HL-60 (cell line): ENCODE measurements around the gene TMEM273.

ENCODE experiments used
- DNase-seq, 2 experiments: peaks; one replicate each; pipeline ENCODE4 v3.0.0-alpha.2; 2010 to 2020; ENCODE audit warnings: low read depth in 1 of 2, low spot score in 1 of 2
- H3K27ac ChIP-seq: fragments of 250-450 bp; sonication (Bioruptor Pico); replicated peaks from 2 replicates; pipeline ENCODE4 v1.5.1; 2020; ENCODE audit warnings: mild to moderate bottlenecking, moderate library complexity
- H3K27me3 ChIP-seq: fragments of 250-450 bp; sonication (Bioruptor Pico); 2 replicates; pipeline ENCODE4 v1.5.1; 2021; ENCODE audit warnings: mild to moderate bottlenecking, moderate library complexity; ENCODE audit not compliant: insufficient read depth, poor library complexity, severe bottlenecking
- H3K4me3 ChIP-seq: replicated peaks from 2 replicates; pipeline ENCODE4 v1.5.1; 2011; ENCODE audit warnings: mild to moderate bottlenecking, control low read depth, low read length; ENCODE audit not compliant: insufficient read depth
- GABPA ChIP-seq: IDR thresholded peaks from 2 replicates; pipeline ENCODE4 v1.6.1; 2012; ENCODE audit warnings: low read depth
- POLR2AphosphoS5 ChIP-seq: IDR thresholded peaks from 2 replicates; pipeline ENCODE4 v1.6.1; 2012; ENCODE audit warnings: low read depth
- SPI1 ChIP-seq: IDR thresholded peaks from 2 replicates; pipeline ENCODE4 v1.6.1; 2012; ENCODE audit warnings: low read depth, mild to moderate bottlenecking, borderline replicate concordance
- TF ChIP-seq, protein P1 (sequence below): IDR thresholded peaks from 2 replicates; pipeline ENCODE4 v1.6.1; 2012; ENCODE audit warnings: low read depth; ENCODE audit not compliant: insufficient replicate concordance
- TF ChIP-seq, protein P2 (sequence below): IDR thresholded peaks from one replicate; pipeline ENCODE4 v1.5.1; 2011; ENCODE audit warnings: low read length, control low read depth, inconsistent platforms; ENCODE audit not compliant: insufficient read depth

The TMEM273 gene

DNA sequence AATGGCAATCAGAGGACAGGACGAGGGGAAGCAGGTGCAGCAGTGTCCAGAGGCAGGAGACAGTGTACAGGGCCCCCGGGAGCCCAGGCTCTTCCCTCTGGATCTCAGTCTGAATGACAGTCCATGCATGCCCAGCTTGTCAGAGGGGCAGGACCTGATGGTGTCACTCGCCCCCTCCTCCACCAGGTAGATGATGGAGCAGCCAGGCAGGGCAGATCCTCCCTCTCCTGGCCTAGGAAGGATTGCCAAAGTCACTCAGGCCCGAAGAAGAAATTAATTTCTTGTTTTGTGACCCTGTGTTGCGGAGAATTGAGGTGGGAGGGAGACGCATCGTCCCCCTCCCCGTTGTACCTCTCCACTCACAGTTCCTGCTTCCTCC lies 76.9 kb downstream of the TMEM273 start:
- peaks cover 13% of the 10 kb centered on the region for H3K27me3 ChIP-seq
- no peak for DNase-seq
- H3K4me3 ChIP-seq = no peak overlapping the region
- no peak overlapping the region for H3K27ac ChIP-seq
- TF ChIP-seq POLR2AphosphoS5 (no peak), GABPA (no peak), SPI1 (no peak)
- TF ChIP-seq, protein P1, sequence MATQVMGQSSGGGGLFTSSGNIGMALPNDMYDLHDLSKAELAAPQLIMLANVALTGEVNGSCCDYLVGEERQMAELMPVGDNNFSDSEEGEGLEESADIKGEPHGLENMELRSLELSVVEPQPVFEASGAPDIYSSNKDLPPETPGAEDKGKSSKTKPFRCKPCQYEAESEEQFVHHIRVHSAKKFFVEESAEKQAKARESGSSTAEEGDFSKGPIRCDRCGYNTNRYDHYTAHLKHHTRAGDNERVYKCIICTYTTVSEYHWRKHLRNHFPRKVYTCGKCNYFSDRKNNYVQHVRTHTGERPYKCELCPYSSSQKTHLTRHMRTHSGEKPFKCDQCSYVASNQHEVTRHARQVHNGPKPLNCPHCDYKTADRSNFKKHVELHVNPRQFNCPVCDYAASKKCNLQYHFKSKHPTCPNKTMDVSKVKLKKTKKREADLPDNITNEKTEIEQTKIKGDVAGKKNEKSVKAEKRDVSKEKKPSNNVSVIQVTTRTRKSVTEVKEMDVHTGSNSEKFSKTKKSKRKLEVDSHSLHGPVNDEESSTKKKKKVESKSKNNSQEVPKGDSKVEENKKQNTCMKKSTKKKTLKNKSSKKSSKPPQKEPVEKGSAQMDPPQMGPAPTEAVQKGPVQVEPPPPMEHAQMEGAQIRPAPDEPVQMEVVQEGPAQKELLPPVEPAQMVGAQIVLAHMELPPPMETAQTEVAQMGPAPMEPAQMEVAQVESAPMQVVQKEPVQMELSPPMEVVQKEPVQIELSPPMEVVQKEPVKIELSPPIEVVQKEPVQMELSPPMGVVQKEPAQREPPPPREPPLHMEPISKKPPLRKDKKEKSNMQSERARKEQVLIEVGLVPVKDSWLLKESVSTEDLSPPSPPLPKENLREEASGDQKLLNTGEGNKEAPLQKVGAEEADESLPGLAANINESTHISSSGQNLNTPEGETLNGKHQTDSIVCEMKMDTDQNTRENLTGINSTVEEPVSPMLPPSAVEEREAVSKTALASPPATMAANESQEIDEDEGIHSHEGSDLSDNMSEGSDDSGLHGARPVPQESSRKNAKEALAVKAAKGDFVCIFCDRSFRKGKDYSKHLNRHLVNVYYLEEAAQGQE = no peak
- TF ChIP-seq, protein P2, sequence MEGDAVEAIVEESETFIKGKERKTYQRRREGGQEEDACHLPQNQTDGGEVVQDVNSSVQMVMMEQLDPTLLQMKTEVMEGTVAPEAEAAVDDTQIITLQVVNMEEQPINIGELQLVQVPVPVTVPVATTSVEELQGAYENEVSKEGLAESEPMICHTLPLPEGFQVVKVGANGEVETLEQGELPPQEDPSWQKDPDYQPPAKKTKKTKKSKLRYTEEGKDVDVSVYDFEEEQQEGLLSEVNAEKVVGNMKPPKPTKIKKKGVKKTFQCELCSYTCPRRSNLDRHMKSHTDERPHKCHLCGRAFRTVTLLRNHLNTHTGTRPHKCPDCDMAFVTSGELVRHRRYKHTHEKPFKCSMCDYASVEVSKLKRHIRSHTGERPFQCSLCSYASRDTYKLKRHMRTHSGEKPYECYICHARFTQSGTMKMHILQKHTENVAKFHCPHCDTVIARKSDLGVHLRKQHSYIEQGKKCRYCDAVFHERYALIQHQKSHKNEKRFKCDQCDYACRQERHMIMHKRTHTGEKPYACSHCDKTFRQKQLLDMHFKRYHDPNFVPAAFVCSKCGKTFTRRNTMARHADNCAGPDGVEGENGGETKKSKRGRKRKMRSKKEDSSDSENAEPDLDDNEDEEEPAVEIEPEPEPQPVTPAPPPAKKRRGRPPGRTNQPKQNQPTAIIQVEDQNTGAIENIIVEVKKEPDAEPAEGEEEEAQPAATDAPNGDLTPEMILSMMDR = no peak

DNA sequence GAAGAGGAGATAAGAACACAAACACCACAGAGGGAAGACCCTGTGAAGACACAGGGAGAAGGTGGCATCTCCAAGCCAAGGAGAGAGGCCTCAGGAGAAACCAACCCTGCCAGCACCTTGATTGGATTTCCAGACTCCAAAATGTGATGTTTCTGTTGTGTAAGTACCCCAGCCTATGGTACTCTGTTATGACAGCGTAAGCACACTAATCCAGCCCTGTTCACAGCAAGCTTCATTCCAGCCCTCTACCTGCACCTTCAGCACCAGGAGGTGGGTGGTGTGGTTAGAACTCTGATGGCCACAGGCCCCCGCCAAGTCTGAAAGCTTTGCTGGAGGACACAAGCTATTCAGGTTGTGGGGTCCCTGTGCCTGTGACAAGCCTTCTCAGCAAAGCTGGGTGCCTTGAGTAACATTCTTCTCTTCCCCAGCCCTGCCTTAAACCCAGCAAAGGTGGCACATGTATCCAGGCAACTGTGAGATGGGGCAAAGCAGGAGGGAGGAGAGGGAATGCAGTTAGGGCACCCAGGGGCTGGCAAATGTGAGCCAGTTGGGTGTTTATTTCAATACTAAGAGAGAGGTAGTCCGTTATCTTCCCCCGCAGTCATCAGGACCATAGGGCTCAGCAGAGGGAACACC lies 77.4 kb downstream of the TMEM273 start:
- no peak overlapping the region for H3K27ac ChIP-seq
- H3K27me3 ChIP-seq = peaks cover 11% of the 10 kb centered on the region

DNA sequence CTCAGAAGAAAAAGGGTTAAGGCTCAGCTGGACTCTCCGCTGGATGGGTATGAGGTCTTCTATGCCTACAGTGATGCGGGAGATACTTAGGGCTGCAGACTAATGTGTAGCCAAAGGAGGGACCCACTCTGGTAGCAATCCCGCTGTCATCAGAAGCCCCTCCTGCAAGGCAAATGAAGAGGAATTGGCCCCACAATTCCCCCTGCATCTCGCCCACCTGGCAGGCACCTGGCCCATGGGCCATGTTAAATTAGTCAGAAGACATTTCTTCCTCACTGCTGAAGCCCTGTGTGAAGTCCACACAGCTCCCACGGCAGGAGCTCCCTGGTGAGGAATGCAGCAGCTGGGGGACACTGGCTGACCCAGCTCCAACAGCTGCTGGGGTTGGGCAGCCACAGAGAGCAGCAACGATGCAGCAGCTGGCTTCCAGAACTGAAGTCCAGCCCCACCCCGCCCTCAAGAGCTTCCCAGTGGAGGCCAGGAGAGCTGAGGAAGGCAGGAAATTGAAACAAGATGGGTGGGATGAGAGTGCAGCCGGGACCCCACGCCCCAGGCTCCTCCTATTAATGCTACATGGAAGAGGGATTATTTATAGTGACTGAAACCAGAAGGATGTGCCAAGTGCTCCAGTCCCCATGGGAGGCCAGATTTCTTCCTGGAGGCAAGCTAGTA lies 78.4 kb downstream of the TMEM273 start:
- H3K27ac ChIP-seq = no peak overlapping the region
- no peak for DNase-seq
- H3K27me3 ChIP-seq = peaks cover 6% of the 10 kb centered on the region
- H3K4me3 ChIP-seq = no peak overlapping the region
- no peak for TF ChIP-seq SPI1
- TF ChIP-seq GABPA = no peak
- TF ChIP-seq POLR2AphosphoS5 = no peak
- TF ChIP-seq, protein P2 = no peak
- TF ChIP-seq, protein P1 = no peak

More for the DNA sequence above, 77.4 kb downstream of the TMEM273 start:
- no peak for TF ChIP-seq GABPA
- TF ChIP-seq POLR2AphosphoS5 = no peak
- TF ChIP-seq, protein P2 = no peak
- no peak for TF ChIP-seq SPI1
- TF ChIP-seq, protein P1 = no peak
- no peak overlapping the region for H3K4me3 ChIP-seq
- no peak for DNase-seq
